Measurements from ENCODE around the gene OR51G2. TPM values are rescaled to one million over a fixed set of nuclear protein-coding genes. Genes with fewer than 3 reads are reported as not detected.

Gene OR51G2
- total RNA-seq, 4 donors from 2014 or later: not detected

DNA sequence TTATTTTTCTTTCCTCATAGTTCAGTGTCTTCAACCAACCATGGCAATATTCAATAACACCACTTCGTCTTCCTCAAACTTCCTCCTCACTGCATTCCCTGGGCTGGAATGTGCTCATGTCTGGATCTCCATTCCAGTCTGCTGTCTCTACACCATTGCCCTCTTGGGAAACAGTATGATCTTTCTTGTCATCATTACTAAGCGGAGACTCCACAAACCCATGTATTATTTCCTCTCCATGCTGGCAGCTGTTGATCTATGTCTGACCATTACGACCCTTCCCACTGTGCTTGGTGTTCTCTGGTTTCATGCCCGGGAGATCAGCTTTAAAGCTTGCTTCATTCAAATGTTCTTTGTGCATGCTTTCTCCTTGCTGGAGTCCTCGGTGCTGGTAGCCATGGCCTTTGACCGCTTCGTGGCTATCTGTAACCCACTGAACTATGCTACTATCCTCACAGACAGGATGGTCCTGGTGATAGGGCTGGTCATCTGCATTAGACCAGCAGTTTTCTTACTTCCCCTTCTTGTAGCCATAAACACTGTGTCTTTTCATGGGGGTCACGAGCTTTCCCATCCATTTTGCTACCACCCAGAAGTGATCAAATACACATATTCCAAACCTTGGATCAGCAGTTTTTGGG, 37.2 kb downstream of the OR51G2 start, which contains the start of gene OR51T1:
Gene OR51T1 (plus strand): TSS at position 41 of the 641 bp plus-strand sequence. CDS start 0 bp downstream, at position 41.
- TF ChIP-seq, protein P1, sequence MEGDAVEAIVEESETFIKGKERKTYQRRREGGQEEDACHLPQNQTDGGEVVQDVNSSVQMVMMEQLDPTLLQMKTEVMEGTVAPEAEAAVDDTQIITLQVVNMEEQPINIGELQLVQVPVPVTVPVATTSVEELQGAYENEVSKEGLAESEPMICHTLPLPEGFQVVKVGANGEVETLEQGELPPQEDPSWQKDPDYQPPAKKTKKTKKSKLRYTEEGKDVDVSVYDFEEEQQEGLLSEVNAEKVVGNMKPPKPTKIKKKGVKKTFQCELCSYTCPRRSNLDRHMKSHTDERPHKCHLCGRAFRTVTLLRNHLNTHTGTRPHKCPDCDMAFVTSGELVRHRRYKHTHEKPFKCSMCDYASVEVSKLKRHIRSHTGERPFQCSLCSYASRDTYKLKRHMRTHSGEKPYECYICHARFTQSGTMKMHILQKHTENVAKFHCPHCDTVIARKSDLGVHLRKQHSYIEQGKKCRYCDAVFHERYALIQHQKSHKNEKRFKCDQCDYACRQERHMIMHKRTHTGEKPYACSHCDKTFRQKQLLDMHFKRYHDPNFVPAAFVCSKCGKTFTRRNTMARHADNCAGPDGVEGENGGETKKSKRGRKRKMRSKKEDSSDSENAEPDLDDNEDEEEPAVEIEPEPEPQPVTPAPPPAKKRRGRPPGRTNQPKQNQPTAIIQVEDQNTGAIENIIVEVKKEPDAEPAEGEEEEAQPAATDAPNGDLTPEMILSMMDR (IDR thresholded peaks at IDR 0.05): no peak
- TF ChIP-seq POLR2A (IDR thresholded peaks at IDR 0.05): no peak
- no peak for TF ChIP-seq EP300 (IDR thresholded peaks at IDR 0.05)
- no peaks in the 10 kb centered on the region for H3K9me3 ChIP-seq
- no peaks in the 10 kb centered on the region for H3K27me3 ChIP-seq
- no peak within 1 kb of the TSS for H3K4me3 ChIP-seq
- H3K4me1 ChIP-seq: no peaks in the 10 kb centered on the region
- WGBS, 2 donors: 44 to 45% methylated on average over 8 of the region's 8 CpGs
- no peak within 1 kb of the TSS for H3K27ac ChIP-seq
- DNase-seq (ENCODE audit: low spot score in 2 of 2): no peak
- H3K36me3 ChIP-seq: no peaks in the 10 kb centered on the region

DNA sequence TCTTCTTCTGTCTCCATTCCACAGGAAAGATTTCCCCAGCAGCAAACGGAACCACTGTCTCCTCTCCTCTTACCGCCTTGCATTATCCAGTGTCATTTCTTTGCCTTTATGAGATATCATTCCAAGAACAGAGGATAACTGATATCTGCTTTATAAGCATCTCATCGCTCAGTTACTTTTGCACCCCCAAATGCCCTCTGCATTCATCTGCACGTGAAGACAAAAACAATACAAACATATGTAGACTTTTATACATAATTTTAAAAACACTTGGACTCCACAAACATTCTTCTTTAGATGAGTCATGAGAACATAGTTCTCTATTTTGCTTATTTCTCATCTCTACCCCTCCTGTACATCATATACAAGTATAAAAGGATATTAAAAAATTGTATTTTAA, 38.0 kb downstream of the OR51G2 start:
- Histone ChIP-seq H3K36me3 (no peaks in the 10 kb centered on the region), H3K4me3 (no peak overlapping the region), H3K27ac (no peak overlapping the region), H3K9me3 (no peaks in the 10 kb centered on the region), H3K4me1 (no peaks in the 10 kb centered on the region), H3K27me3 (no peaks in the 10 kb centered on the region)
- no peak for DNase-seq (ENCODE audit: low spot score in 2 of 2)
- TF ChIP-seq, protein P1 (IDR thresholded peaks at IDR 0.05): no peak
- TF ChIP-seq POLR2A (IDR thresholded peaks at IDR 0.05): no peak
- TF ChIP-seq EP300 (IDR thresholded peaks at IDR 0.05): no peak
- WGBS, 2 donors: 72 to 76% methylated on average over 4 of the region's 4 CpGs

DNA sequence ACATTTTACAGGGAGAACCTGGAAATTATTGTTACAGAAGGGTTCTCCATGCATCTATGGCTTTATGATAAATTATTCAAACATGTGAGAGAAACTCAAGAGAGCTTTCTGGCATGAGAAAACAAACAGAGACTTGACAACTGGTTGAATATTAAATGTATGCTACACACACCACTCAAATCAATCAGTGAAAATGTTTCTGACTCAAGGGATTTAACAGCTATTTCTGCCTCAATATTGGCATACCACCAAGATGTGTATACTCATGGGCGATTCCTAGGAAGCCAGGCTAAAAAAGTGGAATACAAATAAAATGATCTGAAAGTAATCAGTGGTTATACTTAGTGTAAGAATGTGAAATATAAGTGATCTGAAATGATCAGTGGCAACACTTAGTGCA, 53.3 kb downstream of the OR51G2 start:
- H3K27ac ChIP-seq: no peak overlapping the region
- peaks cover 0 to 12% (median 0%) of the 10 kb centered on the region in 4 donors for H3K9me3 ChIP-seq
- H3K27me3 ChIP-seq: no peaks in the 10 kb centered on the region
- no peak overlapping the region for H3K4me3 ChIP-seq
- no peaks in the 10 kb centered on the region for H3K36me3 ChIP-seq
- DNase-seq (ENCODE audit: low spot score in 2 of 2): no peak
- 43 to 51% methylated on average over 1 of the region's 1 CpG for WGBS, 2 donors
- TF ChIP-seq, protein P1 (IDR thresholded peaks at IDR 0.05): no peak
- TF ChIP-seq EP300 (IDR thresholded peaks at IDR 0.05): no peak
- no peak for TF ChIP-seq POLR2A (IDR thresholded peaks at IDR 0.05)
- no peaks in the 10 kb centered on the region for H3K4me1 ChIP-seq

DNA sequence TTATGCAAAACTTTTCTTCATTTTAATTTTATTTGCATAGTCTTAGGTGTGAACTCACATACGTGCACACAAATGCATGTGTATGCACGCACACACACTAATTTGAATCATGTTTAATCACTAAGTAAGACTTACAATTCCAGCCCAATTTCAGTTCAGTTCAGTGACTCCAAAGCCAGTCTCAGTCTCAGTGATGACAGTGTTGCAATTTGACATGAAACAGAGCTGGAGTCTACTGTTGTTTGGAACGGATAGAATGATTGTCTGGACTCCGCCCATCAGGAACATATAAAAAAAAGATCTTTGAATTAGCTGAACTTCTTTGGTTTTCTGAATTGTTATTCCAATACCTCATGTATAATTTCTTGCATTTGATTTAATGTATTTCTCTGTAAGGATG, 55.3 kb downstream of the OR51G2 start:
- WGBS, 2 donors: 73 to 84% methylated on average over 4 of the region's 4 CpGs
- H3K4me1 ChIP-seq: no peaks in the 10 kb centered on the region
- H3K27ac ChIP-seq: no peak overlapping the region
- TF ChIP-seq POLR2A (IDR thresholded peaks at IDR 0.05) (no peak), EP300 (IDR thresholded peaks at IDR 0.05) (no peak)
- TF ChIP-seq, protein P1 (IDR thresholded peaks at IDR 0.05): no peak
- peaks cover 0 to 12% (median 0%) of the 10 kb centered on the region in 4 donors for H3K9me3 ChIP-seq
- H3K4me3 ChIP-seq: no peak overlapping the region
- H3K36me3 ChIP-seq: no peaks in the 10 kb centered on the region
- DNase-seq (ENCODE audit: low spot score in 2 of 2): no peak
- H3K27me3 ChIP-seq: no peaks in the 10 kb centered on the region

Other genes with a start within 250 kb of the OR51G2 start
- under 1 TPM in 2 of 4 donors, not detected in 2; 0.20 to 0.42 TPM for gene OR51E2, start 221.5 kb downstream of the OR51G2 start, total RNA-seq
- gene MMP26, start 214.6 kb downstream of the OR51G2 start, total RNA-seq: not detected
- not detected for gene OR51F1, start 149.4 kb downstream of the OR51G2 start, total RNA-seq
- not detected for gene OR52R1, start 115.0 kb downstream of the OR51G2 start, total RNA-seq
- gene OR51F2, start 98.0 kb downstream of the OR51G2 start, total RNA-seq: not detected
- gene OR51S1, start 70.1 kb downstream of the OR51G2 start, total RNA-seq: not detected
- gene OR51T1, start 37.5 kb downstream of the OR51G2 start, total RNA-seq: not detected
- not detected for gene OR51A7, start 15.6 kb downstream of the OR51G2 start, total RNA-seq
- not detected for gene OR51G1, start 5.0 kb upstream of the OR51G2 start, total RNA-seq
- not detected for gene OR51A4, start 28.3 kb upstream of the OR51G2 start, total RNA-seq
- gene OR51A2, start 36.4 kb upstream of the OR51G2 start, total RNA-seq: not detected
- gene OR51L1, start 75.5 kb upstream of the OR51G2 start, total RNA-seq: not detected
- not detected for gene OR52J3, start 127.2 kb upstream of the OR51G2 start, total RNA-seq
- gene OR52E2, start 140.3 kb upstream of the OR51G2 start, total RNA-seq: not detected
- gene OR52E1, start 150.2 kb upstream of the OR51G2 start, total RNA-seq: not detected
- gene OR52A5, start 219.0 kb upstream of the OR51G2 start, total RNA-seq: not detected
- gene OR52A1, start 235.4 kb upstream of the OR51G2 start, total RNA-seq: not detected